ENCODE data around the gene LBR.

The LBR gene

GRCh38 chr1:225423518-225423855, 4.4 kb downstream of the LBR start:
- ATAC-seq = no peak
- no peak for TF ChIP-seq CSDC2 (CRISPR knock-in tag; IDR thresholded peaks at IDR 0.05)
- no peak for TF ChIP-seq CSRNP3 (CRISPR knock-in tag; IDR thresholded peaks at IDR 0.05)
- no peak for TF ChIP-seq ISL1 (CRISPR knock-in tag; IDR thresholded peaks at IDR 0.05)
- TF ChIP-seq BACH2 (CRISPR knock-in tag; IDR thresholded peaks at IDR 0.05; ENCODE audit: borderline replicate concordance) = no peak
- no peak for TF ChIP-seq TSHZ2 (CRISPR knock-in tag; IDR thresholded peaks at IDR 0.05)
- no peak for TF ChIP-seq TCF4 (CRISPR knock-in tag; IDR thresholded peaks at IDR 0.05; ENCODE audit: borderline replicate concordance)
- no peak for TF ChIP-seq TOX (CRISPR knock-in tag; IDR thresholded peaks at IDR 0.05; ENCODE audit: borderline replicate concordance)
- TF ChIP-seq ZNF70 (CRISPR knock-in tag; IDR thresholded peaks at IDR 0.05) = no peak
- TF ChIP-seq GLIS3 (CRISPR knock-in tag; IDR thresholded peaks at IDR 0.05) = no peak
- no peak for TF ChIP-seq ZC3H10 (CRISPR knock-in tag; IDR thresholded peaks at IDR 0.05)
- no peak for TF ChIP-seq OSR1 (CRISPR knock-in tag; IDR thresholded peaks at IDR 0.05)
- no peak for TF ChIP-seq ZFP3 (CRISPR knock-in tag; IDR thresholded peaks at IDR 0.05)
- no peak for TF ChIP-seq ZFP30 (CRISPR knock-in tag; IDR thresholded peaks at IDR 0.05)
- no peak for TF ChIP-seq ESRRG (CRISPR knock-in tag; IDR thresholded peaks at IDR 0.05)
- TF ChIP-seq POU6F1 (CRISPR knock-in tag; IDR thresholded peaks at IDR 0.05; ENCODE audit: borderline replicate concordance, low read depth) = no peak
- no peak for TF ChIP-seq SNAI2 (CRISPR knock-in tag; IDR thresholded peaks at IDR 0.05)
- TF ChIP-seq RARB (CRISPR knock-in tag; IDR thresholded peaks at IDR 0.05) = no peak
- no peak for TF ChIP-seq ZNF565 (CRISPR knock-in tag; conservative IDR thresholded peaks at IDR 0.05; ENCODE audit: low read depth)

GRCh38 chr1:225422795-225423517, 4.9 kb downstream of the LBR start:
- no peak for ATAC-seq
- TF ChIP-seq TCF4 (CRISPR knock-in tag; IDR thresholded peaks at IDR 0.05; ENCODE audit: borderline replicate concordance) (no peak), CSDC2 (CRISPR knock-in tag; IDR thresholded peaks at IDR 0.05) (no peak), TSHZ2 (CRISPR knock-in tag; IDR thresholded peaks at IDR 0.05) (no peak), POU6F1 (CRISPR knock-in tag; IDR thresholded peaks at IDR 0.05; ENCODE audit: borderline replicate concordance, low read depth) (no peak), ZFP3 (CRISPR knock-in tag; IDR thresholded peaks at IDR 0.05) (no peak)

GRCh38 chr1:225422031-225422605, 5.7 kb downstream of the LBR start:
- no peak for TF ChIP-seq ZNF8 (CRISPR knock-in tag; IDR thresholded peaks at IDR 0.05)
- no peak for TF ChIP-seq PPARA (CRISPR knock-in tag; IDR thresholded peaks at IDR 0.05; ENCODE audit: borderline replicate concordance)
- no peak for TF ChIP-seq TOX (CRISPR knock-in tag; IDR thresholded peaks at IDR 0.05; ENCODE audit: borderline replicate concordance)
- TF ChIP-seq TSHZ2 (CRISPR knock-in tag; IDR thresholded peaks at IDR 0.05) = no peak
- no peak for TF ChIP-seq GLIS3 (CRISPR knock-in tag; IDR thresholded peaks at IDR 0.05)
- TF ChIP-seq BACH2 (CRISPR knock-in tag; IDR thresholded peaks at IDR 0.05; ENCODE audit: borderline replicate concordance) = no peak
- TF ChIP-seq TCF4 (CRISPR knock-in tag; IDR thresholded peaks at IDR 0.05; ENCODE audit: borderline replicate concordance) = no peak
- no peak for TF ChIP-seq SNAI2 (CRISPR knock-in tag; IDR thresholded peaks at IDR 0.05)
- no peak for TF ChIP-seq ZC3H10 (CRISPR knock-in tag; IDR thresholded peaks at IDR 0.05)
- no peak for TF ChIP-seq ESRRG (CRISPR knock-in tag; IDR thresholded peaks at IDR 0.05)
- TF ChIP-seq ARNTL (CRISPR knock-in tag; IDR thresholded peaks at IDR 0.05; ENCODE audit: borderline replicate concordance, low read depth) = no peak
- ATAC-seq = no peak
